IPS-18c (cell line): Measurements from ENCODE around the gene ACOX3.
"Not testable (repeated sequence)": the region's sequence is repeated elsewhere in the genome, so short reads cannot be mapped to it uniquely, and the experiment has no call there.

Experiments
- H3K4me3 ChIP-seq: 2 replicates; pipeline ENCODE4 v1.7.0; 2013; ENCODE audit warnings: low read depth, mild to moderate bottlenecking, low read length, moderate library complexity; ENCODE audit not compliant: insufficient read depth
- H3K9me3 ChIP-seq: one replicate; pipeline ENCODE4 v1.6.1; 2013; ENCODE audit warnings: mild to moderate bottlenecking, low read length, moderate library complexity; ENCODE audit not compliant: control insufficient read depth, insufficient read depth

The ACOX3 gene

DNA sequence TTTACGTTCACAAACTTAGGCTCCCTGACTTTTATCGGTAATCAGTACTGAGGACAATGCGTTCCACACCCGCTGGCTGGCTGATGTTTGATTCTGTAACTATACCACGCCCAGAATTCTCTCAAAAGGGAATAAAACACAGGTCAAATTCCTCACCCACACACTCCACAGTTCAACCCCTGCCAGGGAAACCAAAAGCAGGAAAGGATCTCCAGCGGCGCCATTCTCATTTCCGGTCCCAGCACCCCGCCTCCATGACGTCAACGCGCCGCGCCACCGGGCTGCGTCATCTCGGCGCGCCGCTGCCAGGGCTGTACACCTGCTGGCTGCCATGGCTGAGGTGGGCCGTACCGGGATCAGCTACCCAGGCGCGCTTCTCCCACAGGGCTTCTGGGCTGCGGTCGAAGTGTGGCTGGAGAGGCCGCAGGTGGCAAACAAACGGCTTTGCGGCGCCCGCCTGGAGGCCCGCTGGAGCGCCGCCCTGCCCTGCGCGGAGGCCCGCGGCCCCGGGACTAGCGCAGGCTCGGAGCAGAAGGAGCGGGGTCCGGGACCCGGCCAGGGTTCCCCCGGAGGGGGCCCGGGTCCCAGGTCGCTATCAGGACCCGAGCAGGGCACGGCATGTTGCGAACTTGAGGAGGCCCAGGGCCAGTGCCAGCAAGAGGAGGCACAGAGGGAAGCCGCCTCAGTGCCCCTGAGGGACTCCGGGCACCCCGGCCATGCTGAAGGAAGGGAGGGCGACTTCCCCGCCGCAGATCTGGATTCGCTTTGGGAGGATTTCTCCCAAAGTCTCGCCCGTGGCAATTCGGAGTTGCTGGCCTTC, at the start of gene ACOX3, which contains the start of gene TRMT44:
TSS of gene ACOX3 (minus strand) at position 232 of the 820 bp plus-strand sequence. CDS start 24,202 bp downstream, outside the sequence.
TSS of gene TRMT44 (plus strand) at position 286 of the 820 bp plus-strand sequence. CDS start at position 332, 46 bp downstream.
- H3K4me3 ChIP-seq, result peak within 1 kb of the TSS; percentile 93
- no peaks in the 10 kb centered on the region for H3K9me3 ChIP-seq

DNA sequence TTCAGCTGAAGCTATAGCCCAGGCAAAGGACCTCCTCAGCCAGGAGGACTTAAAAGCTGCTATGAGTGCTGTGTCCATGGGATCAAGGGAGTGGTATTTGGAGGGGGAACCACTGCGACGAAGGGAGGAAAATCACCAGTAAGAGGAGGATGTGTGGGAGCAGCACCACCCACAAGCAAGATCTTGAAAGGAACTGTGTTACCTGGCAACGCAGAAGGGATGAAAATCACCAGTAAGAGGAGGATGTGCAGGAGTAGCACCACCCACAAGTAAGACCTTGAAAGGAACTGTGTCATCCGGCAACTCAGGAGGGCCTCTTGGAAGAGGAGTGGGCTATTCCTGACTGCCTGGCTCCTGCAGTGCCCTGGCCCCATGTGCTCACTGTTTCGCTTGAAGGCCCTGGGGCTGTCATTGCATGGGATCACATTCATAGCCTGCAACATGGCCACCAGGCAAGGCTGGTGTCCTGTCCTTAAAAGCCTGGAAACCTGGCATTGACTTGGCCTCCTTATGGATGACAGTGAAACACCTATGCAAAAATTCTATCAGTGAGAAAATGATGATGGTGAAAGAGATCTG, 48.4 kb upstream of the ACOX3 start:
- H3K4me3 ChIP-seq, result no peak overlapping the region; the same call in 1 of the 2 replicates
- no peaks in the 10 kb centered on the region for H3K9me3 ChIP-seq

DNA sequence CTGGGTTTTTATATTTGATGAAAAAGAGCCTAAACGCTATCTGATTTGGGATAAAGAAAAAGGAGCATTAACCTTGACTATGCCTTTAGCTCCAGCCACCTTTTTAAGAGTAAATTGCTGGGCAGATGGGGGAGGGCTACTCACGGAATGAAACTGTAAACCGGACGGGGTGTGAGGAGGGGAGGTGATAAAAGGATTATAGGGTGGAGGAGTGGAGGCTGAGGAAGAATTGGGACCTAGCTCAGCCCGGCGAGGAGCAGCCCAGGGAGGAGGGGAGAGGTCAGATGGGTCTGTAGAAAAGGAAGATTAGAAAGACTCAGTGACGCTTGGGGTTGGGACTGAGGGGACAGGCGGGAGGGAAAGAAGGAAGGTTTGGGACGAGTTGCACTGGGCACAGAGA, 46.1 kb upstream of the ACOX3 start:
- H3K4me3 ChIP-seq, H3K9me3 ChIP-seq: not testable (repeated sequence)

DNA sequence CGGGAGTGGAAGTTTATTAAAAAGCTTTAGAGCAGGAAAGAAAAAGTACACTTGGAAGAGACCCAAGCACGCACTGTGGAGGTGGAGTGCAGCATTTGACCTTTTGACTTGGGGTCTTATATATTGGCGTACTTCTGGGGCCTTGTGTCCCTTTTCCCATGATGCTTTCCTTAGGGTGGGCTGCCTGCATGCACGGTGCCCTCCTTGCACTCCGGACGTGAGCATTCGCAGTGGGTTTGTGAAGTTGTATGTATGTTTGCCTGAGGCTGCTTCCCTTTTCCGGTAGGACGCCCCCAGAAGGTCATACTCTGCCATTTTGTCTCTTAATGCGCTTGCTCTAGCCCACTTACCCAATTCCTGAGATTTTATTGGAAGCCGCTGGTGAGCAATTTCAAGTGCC, 39.7 kb upstream of the ACOX3 start:
- H3K4me3 ChIP-seq, result no peak overlapping the region
- no peaks in the 10 kb centered on the region for H3K9me3 ChIP-seq

DNA sequence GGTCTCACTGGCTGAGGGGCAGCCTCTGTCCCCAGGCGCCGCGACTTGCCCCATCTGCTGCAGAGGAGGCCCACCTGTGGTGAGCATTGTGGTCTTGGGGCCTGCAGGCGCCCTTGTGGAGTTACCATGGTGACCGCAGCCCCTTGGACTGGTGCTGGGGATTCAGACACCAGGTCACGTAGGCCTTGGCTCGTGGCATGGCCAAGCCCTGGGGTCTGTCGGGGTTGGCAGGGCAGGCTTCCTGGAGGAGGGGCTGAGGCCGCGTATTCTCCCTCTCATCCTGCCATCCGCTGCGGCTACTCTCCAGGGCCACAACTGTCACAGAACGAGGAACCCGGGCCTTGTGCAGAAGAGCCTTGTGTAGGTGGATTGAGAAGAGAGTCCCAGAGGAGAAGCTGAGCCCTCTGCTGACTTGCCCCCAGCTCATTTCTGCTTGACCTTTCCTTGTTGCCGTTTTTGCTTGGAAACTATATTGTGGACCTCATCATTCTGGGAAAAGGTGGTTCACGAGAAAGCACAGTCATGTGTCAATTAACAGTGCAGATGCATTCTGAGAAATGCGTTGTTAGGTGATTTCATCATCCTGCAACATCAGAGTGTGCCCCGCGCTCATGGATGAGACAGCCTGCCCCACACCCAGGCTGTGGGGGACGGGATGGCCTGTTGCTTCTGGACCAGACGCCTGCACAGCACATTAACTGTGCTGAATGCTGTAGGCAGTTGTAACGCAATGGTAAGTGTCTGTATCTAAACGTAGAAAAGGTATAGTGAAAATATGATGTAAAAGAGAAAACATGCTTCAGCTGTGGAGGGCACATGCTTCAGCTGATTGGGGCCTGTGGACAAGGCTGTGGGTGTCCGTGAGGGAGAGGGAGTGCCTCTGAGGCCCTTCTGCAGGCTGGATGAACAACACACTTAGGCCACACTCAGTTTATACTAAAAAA, 38.5 kb upstream of the ACOX3 start:
- H3K4me3 ChIP-seq, result no peak overlapping the region
- H3K9me3 ChIP-seq, result no peaks in the 10 kb centered on the region

DNA sequence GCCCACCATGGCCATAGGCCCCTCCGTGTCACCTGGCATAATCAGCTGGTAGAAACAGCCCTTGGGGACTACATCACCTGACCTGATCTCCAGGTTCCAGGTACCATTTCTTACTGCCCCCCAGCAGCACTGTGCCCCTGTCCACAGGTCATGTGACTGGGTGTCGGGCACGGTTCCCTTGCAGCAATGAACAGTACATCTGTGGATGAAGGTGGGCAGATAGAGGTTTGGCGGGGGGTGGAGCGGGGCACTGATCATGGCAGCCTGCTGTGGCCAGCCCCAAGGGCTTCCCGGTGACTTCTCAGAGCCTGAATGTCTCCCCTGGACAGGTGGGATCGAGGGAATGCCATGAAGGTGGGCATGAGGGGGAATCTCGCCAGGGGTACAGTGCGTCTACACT, 37.8 kb upstream of the ACOX3 start:
- Histone ChIP-seq H3K9me3 (no peaks in the 10 kb centered on the region), H3K4me3 (no peak overlapping the region)

DNA sequence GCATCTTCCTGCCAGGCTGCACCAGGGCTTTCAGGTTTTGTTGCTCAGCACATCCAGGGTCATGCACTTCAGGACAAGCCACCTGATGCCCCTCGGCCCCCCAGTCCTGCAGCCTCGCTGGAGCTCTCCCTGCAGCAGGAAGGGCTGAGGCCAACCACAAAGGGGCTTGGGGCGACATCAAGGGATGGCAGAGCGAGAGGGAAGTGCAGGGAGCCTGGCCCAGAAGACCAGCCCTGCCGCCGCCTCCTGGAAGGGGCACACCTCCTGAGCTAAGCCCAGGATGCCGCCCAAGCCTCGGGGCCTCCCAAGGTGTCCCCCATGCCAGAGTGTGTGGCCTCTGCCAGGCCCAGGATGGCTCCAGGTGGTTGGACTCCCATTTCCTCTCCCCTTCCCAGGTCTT, 37.2 kb upstream of the ACOX3 start:
- H3K4me3 ChIP-seq, result no peak overlapping the region

DNA sequence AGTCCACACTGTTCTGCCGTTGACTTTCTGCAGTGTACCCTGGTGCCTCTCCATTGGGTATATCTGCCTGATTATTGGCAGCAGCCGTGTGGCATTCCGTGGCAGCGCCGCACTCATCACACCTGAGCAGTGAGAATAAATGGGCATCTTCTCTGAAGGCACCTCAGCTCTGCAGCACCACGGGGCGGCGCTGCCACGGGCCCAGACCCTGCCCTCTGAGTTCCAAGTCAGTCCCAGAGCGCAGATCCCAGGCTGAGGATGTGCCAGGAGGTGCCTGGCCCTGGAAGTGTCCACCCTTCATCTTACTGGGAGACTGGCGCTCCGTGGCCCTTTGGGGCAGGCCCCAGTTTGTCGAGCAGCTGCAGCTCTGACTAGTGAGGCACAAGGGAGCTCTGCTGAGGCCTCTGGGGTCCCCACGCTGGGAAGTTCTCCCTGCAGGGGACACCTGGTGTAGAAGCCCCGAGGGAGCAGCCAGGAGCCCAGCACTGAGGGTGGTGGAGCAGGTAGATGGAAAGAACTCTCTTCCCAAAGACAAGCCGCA, 36.6 kb upstream of the ACOX3 start:
- Histone ChIP-seq H3K9me3 (no peaks in the 10 kb centered on the region), H3K4me3 (no peak overlapping the region)

More for the DNA sequence above, 37.2 kb upstream of the ACOX3 start:
- no peaks in the 10 kb centered on the region for H3K9me3 ChIP-seq

DNA sequence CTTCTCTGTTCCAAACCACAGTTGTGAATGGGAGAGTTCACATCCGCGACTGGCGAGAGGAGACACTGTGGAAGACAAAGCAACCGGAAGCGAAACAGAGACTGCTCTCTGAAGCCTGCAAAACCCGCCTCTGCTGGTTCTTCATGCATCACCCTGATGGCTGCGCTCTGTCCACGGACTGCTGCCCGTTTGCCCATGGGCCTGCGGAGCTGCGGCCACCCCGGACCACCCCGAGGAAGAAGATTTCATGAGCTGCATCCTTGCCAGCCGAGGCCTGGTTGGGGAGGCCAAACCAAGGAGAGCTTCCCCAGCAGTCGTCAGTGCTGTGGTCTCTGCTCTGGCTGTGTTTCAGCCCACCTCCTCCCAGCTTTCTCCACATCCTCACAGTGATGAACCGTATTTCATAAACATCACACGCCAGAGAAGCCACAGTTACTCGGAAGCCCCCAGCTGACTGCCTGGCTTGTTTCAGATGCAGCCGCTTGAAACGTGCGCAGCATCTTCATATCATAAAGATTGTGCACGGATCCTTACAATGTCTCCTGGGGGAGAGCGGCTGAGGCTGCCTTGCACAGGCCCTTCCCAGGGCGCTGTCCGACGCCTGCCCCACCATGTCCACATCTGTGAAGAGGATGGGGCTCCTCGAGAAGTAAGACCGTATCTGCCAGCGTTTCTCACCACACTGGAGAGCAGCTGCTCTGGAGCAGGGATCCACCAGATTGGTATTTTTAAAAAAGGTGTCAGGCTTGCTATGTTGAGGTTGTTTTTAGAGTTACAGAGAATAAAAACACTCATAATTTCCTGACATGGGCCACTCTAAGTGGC, 35.4 kb upstream of the ACOX3 start:
- no peak overlapping the region for H3K4me3 ChIP-seq
- no peaks in the 10 kb centered on the region for H3K9me3 ChIP-seq

DNA sequence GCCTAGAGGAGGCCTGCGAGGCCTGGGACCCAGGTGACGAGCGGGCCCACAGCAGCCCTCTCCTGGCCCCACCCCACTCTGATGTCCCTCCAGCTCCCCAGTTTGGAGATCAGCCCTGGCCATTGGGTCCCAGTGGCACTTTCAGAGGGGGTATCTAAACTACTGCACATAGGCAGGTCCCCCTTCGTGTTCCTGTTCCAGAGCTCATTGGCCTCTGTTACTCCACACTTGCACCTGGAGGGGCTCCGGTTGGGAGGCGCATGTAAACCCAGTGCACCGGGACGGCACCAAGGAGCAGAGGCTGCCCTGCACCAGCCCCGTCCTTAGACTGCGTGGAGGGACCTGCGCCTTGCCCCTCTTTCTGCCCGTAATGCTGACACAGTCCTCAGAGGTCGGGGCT, 34.3 kb upstream of the ACOX3 start:
- H3K4me3 ChIP-seq, result no peak overlapping the region
- no peaks in the 10 kb centered on the region for H3K9me3 ChIP-seq

DNA sequence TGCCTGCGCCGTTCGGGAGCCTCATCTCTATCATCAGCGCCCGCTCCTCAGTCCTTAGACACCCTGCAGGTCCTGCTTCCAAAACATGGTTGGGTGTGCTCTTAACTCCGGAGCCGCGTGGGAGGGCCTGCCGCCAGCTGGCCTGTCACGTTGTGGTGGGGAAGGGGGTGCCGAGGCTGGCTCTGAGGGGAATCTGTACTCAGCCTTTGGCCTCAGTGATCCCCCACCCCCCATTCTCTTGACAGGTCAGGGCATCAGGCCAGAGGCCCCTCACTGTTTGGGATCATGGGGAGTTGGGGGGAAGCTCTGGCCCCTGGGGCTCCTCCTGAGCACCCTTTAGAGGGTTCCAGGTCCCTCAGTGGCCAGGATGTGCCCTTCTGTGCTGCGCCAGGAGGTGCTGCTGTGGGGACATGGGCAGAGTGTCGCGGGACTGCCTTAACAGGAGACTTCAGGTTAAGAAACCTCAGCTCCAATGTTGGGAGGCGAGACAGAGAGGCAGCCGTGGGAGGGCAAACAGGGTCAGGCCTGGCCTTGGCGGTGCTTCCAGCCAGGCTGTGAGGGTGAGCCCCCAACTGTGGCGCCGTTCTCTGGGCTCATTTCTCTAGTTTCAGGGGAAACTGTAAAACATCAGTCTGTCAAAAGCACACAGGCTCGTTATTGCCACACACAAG, 33.5 kb upstream of the ACOX3 start:
- no peaks in the 10 kb centered on the region for H3K9me3 ChIP-seq
- H3K4me3 ChIP-seq, result no peak overlapping the region

DNA sequence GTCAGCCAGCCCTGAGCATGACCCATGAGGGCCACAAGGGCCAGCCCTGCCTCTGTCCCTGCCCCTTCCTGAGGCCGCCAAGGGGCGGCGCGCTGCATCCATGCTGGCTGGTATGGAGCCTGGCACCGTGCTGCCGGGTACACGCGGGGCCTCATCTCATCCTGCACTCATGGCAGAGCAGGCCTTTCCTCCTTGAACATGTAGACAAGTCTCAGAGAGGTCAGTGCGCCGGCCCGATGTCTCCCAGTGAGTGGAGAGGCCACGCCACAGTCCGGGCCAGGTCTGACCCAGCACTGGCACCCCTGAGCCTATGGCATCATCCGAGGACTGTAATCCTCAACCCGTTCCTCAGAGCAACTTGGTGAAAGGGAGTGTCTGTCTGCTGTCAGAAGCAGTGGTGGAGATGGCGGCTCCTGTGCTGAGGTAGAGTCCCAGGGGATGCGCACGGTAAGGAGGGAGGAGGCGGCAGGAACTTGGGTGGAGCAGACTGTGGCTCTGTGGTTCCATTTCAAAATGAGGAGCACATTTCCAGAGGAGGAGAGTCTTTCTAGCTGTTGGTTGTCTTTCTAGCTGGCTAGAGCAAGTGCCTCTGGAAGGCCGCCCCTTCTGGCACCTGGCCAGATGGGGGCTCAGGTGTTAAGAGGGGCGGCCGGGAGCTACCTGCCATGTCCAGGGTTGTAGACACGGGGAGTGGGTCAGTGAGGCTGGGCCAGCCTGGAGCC, 32.8 kb upstream of the ACOX3 start:
- Histone ChIP-seq H3K9me3 (no peaks in the 10 kb centered on the region), H3K4me3 (no peak overlapping the region)

DNA sequence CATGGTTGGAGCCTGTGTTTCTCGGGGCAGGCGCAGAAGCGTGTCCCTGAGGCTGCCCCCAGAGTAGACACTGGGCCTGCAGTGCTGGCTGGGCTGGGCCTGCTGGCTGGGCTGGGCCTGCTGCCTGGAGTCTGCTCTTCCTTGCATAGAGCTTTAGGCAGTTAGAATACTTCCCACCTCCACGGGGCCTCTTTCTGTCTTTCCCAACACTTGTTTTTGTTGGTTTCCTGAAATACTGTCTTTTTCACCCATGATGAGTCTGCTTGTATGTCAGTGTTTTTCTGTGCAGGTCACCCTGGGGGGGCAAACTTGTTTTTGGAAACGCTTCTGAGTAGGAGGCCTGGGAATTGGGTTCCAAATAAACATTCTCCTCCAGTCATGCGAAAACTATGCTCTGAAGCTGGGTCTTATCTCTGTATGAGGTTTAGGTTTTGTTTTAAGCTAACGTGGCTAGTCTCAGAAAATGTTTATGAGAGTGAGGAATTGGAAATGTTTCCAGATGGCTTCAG, 32.2 kb upstream of the ACOX3 start:
- Histone ChIP-seq H3K4me3 (no peak overlapping the region), H3K9me3 (no peaks in the 10 kb centered on the region)

DNA sequence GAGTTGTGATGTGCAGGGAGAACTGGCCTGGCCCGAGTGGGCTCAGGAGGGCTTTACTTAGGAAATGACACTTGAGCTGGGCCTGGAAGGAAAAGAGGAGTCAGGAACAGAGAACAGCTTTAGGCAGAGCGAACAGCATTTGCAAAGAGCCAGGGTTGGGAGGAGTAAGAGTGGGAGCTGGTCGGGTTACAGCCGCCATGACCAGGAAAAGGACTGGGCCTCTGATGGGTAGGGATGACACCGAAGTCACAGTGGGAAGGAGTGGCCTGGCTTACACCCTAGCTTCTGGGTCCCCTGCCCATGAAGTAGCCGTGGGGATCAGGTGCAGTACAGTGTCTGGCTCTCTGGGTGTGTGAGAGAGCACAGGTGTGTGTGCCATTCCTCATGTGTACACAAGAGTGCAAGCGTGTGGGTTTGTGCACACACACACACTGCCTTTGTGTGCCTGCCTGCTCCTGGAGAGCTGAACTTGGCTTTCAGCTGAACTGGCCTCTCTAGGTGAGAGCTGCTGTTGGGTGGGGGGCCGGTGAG, 31.7 kb upstream of the ACOX3 start:
- no peaks in the 10 kb centered on the region for H3K9me3 ChIP-seq
- no peak overlapping the region for H3K4me3 ChIP-seq

DNA sequence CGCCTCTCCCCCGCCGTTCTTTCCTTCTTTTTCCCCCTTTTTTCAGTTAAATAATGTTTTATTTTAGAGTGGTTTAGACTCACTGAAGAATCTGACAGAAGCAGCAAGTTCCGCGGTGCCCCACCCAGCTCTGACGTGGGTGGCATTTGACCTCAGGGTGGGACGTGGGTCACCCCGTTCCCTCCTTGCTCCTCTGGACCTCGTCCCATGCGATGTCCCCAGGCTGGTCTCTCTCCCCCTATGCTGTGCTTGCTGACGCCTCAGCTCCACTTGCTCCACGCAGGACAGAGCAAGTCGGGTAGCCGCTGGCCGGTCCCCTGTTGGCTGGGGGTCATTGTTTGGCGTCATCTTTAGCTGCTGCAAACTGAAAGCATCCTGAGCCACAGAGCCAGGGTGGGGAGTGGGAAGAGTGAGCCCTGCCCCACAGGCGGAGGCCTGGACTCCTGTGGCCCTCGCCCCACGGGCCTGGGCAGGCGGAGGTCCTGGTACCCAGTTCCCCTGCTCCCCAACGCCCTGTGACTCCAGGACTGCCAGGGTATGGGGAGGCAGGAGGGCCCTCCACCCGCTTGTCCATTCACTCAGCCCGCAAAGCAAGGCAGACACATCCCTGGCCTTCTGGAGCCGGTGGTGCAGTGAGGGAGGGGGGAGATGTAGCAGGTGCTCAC, 30.8 kb upstream of the ACOX3 start:
- no peak overlapping the region for H3K4me3 ChIP-seq
- H3K9me3 ChIP-seq, result no peaks in the 10 kb centered on the region
